Islet of Langerhans (tissue), 1 donor: Measurements from ENCODE around the gene CACFD1.
"Not testable (repeated sequence)": the region's sequence is repeated elsewhere in the genome, so short reads cannot be mapped to it uniquely, and the experiment has no call there.

Experiments
- FAIRE-seq: peaks from one replicate; lab custom pipeline; 2011; peaks lifted over from hg19 to GRCh38; lab: Jason Lieb, UNC

CACFD1 gene

DNA sequence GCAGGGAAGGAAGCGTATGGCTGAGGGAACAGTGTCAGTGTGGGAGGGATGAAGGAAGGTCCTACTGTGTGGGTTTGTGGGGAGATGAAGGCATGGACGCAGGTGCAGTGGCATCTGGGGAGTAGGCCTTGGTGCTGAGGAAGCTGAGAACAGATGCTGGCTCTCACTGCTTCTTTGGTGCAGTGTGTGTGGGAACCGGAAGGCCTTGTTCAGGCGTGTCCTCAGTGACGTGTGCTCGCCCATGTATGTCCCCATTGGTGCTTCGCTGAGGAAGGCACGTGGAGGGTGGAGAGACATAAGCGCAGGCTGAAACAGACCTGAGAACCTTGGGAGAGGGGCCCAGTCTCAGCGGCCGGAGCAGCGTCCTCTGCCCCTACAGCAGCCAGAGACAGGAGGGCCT lies 18.9 kb upstream of the CACFD1 start:
- no peak for FAIRE-seq

DNA sequence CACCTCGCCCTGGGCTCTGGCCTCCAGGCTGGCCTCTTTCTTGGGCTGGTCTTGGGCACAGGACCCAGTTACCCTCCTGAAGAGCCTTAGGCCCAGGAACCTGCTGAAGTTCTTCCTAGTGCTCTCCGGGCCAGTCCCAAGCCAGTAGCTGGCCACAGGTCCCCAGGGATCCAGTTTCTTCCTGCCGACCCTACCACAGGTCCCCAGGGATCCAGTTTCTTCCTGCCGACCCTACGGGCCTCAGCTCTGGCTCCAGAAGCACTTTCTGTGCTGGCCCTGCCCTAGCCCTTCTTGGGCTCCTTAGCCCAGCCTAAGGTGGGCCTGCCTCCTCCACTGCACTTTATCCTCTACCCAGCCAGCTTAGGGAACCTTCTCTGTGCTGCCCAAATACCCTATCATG lies 18.2 kb upstream of the CACFD1 start:
- FAIRE-seq: no peak

DNA sequence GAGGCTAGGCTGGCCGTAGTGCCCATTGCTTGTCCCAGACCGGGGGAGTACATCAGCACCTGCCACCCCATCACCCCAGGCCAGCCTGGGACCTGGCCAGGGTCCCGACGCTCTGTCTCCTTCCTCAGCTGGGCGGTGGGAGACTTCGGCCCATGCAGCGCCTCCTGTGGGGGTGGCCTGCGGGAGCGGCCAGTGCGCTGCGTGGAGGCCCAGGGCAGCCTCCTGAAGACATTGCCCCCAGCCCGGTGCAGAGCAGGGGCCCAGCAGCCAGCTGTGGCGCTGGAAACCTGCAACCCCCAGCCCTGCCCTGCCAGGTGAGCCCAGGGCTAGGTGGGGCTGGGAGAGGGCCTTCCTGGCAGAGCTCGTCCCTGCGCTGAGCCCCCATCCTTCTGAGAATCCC lies 16.5 kb upstream of the CACFD1 start:
- no peak for FAIRE-seq

DNA sequence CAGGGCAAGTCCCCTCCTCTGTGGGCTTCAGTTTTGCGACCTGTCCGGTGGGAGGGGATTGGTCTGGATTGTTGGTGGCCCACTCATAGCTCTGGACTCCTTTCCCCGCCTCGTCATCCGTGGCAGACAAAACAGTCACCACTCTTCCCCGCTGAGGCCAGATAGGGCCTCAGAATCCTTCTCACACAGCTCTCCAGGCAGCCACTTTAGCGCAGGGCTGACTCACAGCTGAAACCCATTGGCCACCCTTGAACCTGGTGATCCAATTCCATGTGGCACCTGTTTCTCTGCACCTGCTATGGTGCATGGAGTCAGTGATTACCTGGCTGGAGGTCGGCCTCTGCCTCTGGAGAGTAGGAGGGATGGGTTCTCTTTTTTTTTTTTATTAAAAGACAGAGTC lies 15.8 kb upstream of the CACFD1 start:
- no peak for FAIRE-seq

DNA sequence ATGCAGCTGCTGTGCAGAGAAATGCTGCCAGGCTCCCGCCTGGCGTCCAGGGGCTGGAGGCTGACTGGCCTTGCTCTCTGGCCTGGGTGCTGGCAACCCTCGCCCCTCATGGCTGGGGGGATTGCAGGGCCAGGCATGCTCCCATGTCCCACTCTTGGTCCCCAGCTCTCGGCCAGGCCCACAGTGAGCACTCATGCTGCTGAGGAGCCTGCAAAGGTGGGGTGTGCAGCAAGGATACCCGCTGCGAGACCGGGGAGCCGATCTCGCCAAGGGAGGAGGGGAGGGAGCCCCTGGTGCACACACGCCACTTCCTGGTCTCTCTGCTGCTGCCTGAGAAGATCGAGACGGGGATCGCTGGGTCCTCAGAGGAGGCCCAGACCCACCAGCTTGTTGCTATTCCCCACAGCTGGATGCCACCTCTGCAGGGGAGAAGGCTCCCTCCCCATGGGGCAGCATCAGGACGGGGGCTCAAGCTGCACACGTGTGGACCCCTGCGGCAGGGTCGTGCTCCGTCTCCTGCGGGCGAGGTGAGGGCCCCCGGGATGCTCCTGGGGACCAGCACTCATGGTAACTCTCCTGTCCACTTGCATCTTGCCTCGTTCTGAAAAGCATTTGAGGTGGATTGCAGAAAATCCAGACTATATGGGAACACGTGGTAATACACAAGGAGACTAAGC lies 14.3 kb upstream of the CACFD1 start:
- FAIRE-seq: no peak

DNA sequence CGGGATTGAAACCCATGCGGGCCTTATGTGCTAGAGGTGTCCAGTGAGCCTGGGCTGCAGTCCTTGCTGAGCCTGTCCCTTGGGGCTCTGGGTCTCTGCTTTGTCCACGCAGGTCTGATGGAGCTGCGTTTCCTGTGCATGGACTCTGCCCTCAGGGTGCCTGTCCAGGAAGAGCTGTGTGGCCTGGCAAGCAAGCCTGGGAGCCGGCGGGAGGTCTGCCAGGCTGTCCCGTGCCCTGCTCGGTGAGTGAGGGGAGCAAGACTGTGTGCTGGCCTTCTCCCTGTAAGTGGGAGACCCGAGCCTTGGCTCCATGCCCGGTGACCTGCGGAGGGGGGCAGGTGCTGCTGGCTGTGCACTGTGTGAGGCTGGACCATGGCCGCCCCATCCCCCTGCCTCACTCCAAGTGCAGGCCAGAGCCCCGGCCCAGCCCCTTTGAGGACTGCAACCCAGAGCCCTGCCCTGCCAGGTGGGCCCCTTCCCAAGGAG lies 11.2 kb upstream of the CACFD1 start:
- FAIRE-seq: no peak

DNA sequence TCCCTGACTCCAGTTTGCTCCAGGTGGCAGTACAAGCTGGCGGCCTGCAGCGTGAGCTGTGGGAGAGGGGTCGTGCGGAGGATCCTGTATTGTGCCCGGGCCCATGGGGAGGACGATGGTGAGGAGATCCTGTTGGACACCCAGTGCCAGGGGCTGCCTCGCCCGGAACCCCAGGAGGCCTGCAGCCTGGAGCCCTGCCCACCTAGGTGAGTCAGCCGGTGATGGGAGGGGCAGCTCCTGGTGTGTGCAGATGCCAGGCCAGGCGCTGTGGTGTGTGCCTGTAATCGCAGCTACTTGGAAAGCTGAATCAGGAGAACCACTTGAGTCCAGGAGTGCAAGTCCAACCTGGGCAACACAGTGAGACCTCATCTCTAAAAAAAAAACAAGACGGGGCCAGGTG lies 10.0 kb upstream of the CACFD1 start:
- FAIRE-seq: no peak

DNA sequence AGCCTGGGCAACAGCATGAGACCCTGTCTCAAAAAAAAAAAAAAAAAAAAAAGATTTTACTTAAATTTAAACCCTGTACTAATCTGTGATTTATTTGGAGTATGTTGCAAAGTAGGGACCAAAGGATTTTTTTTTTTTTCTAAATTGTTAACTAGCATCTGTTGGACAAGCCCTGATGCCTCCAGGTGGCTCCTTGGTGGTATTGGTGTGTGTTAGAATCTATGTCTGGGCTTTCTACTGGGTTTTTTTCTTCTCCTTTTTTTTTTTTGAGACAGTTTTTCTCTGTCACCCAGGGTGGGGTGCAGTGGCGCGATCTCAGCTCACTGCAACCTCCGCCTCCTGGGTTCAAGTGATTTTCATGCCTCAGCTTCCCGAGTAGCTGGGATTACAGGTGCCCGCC lies 7.9 kb upstream of the CACFD1 start:
- FAIRE-seq: not testable (repeated sequence)

DNA sequence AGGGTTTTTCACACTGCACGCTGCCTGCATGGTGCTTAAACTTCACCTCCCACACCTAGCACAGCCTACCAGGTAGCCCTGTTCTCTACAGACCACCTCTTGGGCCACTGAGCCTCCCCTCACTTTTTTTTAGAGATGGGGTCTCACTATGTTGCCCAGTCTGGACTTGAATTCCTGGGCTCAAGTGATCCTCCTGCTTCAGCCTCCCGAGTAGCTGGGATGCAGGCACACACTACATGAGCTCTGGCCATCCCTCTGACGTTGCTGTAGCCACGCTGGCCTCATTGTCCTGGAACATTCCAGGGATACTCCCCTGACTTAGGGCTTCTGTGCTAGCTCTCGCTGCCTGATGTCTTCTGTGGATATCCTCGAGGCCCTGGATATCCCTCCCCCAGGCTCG lies 7.2 kb upstream of the CACFD1 start:
- FAIRE-seq: no peak

DNA sequence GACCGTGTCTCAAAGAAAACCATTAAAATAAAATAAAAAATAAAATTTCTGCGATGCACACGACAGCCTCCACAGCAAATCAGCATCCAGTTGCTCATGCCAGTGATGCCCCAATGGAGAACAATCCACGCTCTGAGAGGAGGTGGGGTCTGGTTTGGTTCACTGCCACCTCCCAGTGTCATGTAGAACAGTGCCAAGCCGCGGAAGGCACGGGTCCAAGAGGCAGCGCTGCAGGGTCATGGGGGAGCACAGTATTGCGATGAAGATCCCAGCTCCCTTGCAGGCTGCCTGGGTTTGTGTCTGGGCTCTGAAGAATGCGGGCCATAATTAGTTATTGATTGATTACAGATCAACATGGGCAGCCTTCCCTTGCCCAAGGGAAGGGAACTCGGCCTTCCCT lies 6.1 kb upstream of the CACFD1 start:
- FAIRE-seq: no peak

DNA sequence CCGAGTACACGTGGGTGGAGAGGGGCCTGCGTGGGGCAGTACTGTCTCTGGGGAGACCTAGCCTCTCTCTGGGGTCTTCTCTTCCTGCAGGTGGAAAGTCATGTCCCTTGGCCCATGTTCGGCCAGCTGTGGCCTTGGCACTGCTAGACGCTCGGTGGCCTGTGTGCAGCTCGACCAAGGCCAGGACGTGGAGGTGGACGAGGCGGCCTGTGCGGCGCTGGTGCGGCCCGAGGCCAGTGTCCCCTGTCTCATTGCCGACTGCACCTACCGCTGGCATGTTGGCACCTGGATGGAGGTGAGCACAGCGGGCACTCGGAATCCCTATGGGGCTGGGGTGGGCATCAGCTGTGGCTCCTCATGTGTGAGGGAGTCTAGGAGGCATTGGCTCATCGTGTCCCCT lies 5.5 kb upstream of the CACFD1 start:
- FAIRE-seq: no peak

DNA sequence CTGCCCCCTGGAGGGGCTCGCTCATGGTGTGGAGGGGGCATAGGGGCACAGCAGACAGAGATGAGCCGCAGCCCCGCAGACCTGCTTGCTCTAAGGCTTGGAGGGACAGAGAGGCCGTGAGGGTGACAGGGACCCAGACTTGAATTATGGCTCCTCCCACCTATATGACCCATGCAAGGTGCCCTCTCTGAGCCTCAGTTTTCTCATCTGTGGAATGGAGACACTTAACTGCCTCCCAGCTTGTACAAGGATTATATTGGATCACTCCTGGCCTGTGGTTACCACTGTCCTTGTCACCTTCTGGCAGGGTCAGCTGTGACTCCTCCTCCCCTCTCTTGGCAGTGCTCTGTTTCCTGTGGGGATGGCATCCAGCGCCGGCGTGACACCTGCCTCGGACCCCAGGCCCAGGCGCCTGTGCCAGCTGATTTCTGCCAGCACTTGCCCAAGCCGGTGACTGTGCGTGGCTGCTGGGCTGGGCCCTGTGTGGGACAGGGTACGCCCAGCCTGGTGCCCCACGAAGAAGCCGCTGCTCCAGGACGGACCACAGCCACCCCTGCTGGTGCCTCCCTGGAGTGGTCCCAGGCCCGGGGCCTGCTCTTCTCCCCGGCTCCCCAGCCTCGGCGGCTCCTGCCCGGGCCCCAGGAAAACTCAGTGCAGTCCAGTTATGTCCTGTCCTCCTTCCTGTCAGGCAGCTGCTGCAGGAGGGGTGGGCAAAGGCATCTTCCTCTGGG lies 4.7 kb upstream of the CACFD1 start:
- no peak for FAIRE-seq

DNA sequence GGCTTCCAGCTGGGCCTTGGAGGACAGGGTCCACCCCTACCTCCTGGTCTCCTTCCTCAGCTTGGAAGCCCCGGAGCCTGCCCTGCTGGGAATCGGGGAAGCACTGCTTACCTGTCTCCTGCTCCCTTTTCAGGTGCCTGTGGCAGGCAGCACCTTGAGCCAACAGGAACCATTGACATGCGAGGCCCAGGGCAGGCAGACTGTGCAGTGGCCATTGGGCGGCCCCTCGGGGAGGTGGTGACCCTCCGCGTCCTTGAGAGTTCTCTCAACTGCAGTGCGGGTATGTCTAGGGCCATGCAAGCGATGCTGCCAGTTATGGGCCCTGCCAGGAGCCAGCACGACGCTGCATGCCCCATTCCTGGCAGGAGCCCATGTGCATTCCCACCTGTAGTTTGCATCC lies 3.8 kb upstream of the CACFD1 start:
- no peak for FAIRE-seq

DNA sequence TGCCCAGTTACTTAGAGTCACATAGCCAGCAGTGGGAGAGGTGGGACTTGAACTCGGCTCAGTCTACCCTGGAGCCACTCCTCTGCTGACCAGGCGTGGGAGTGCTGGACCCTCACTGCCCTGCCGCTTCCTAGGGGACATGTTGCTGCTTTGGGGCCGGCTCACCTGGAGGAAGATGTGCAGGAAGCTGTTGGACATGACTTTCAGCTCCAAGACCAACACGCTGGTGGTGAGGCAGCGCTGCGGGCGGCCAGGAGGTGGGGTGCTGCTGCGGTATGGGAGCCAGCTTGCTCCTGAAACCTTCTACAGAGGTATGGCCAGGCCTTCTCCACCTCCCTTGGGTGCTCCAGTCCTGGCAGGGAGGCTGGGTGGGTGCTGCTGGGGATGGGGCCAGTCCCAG lies 3.4 kb upstream of the CACFD1 start:
- FAIRE-seq: no peak

DNA sequence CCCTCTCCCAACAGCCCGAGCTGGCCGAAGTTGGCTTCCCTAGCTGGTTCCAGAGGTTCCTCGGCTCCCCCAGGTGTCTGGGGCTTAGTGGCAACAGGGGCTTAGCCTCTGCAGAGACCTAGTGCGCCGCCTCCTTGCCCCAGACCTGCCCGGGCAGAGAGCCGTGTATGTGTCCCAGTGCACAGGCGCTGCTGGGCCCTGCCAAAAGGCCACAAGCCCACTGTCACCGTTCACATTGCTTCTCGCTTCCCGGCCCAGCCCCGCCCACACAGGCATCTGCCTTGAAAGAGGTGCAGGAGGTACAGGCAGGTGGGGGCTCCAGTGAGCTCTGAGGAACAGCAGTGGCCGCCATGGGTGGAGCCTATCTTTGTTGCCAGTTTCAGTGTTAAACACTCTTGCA lies 2.5 kb upstream of the CACFD1 start:
- FAIRE-seq: no peak

DNA sequence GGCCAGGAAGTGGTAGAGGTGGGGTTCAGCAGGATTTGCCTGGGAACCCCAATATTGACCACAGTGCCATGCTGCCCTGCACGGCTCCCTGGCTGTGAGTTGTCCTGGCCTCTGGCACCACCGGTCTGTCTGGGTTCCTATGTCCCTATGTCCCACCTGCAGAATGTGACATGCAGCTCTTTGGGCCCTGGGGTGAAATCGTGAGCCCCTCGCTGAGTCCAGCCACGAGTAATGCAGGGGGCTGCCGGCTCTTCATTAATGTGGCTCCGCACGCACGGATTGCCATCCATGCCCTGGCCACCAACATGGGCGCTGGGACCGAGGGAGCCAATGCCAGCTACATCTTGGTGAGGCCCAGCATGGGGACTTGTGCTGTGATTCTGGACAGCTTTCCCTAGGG lies 2.0 kb upstream of the CACFD1 start:
- FAIRE-seq: no peak

DNA sequence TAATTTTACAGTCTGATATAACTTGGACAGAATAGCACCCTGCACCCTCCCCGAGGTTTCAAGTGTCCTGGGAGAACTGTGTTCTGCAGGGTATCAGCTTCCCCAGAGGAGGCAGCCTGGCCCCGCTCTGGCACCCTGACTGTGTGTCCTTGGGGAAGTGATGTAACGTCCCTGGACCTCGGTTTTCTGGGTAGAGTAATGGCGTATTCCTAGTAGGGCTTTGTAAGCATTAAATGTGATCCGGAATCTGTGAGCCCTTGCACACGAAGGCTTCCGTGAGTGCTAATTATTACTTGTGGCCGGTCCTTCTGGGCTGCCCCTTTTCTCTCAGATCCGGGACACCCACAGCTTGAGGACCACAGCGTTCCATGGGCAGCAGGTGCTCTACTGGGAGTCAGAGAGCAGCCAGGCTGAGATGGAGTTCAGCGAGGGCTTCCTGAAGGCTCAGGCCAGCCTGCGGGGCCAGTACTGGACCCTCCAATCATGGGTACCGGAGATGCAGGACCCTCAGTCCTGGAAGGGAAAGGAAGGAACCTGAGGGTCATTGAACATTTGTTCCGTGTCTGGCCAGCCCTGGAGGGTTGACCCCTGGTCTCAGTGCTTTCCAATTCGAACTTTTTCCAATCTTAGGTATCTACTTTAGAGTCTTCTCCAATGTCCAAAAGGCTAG lies 1.0 kb upstream of the CACFD1 start:
- no peak for FAIRE-seq

DNA sequence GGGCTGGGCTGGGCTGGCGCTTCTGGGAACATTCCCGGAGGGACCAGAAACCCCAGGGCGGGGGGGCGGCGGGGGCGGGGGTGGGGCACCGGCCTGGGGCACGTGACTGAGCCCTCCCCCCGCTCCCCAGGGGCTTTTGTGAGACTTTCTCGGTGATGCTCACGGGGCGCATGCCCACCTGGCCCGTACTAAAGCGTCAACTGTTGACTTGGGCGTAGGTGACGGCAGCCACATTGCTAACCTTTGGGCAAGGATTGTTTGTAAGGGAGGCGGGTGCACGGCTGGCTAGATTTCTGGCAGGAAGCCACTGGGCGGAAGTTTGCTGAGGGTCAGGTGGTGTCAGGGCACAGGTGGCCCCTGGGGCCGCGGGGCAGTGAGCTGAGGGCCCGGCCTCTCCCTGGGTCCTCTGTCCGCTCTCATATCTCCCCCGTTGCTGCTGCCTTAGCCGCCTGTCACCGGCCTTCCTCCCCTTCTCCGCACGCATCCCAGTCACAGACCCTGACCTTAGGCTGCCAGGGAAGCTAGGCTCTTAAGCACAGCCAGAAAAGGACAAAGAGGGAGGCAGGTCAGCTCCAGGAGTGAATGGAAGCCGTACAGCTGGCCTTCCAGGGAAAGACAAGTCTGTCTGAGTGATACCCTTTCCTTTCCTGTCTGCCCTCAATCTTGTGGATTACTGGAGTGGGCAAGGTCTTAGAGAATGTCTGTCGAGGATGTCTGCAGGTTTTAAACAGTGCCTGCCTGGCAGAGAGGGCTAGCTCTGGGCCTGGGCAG lies 812 bp downstream of the CACFD1 start:
- FAIRE-seq: no peak

DNA sequence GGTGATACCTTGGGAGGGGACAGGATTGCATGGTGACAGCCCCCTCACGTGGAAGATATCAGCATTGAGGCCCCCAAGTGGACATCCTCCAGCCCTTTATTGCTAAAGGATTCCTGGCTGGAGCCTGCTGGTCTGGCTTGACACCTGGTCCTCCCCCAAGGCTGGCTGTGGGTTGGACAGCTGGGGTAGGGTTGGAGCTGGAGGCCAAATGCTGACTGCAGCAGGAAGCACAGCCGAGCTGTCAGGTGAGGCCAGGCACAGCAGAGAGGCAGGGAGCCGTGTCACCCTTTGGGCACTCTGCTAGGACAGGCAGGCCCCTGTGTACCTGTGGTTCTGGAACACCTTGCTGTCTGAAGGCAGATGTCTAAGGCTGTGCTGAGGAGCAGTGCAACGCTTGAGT lies 2.2 kb downstream of the CACFD1 start:
- no peak for FAIRE-seq

DNA sequence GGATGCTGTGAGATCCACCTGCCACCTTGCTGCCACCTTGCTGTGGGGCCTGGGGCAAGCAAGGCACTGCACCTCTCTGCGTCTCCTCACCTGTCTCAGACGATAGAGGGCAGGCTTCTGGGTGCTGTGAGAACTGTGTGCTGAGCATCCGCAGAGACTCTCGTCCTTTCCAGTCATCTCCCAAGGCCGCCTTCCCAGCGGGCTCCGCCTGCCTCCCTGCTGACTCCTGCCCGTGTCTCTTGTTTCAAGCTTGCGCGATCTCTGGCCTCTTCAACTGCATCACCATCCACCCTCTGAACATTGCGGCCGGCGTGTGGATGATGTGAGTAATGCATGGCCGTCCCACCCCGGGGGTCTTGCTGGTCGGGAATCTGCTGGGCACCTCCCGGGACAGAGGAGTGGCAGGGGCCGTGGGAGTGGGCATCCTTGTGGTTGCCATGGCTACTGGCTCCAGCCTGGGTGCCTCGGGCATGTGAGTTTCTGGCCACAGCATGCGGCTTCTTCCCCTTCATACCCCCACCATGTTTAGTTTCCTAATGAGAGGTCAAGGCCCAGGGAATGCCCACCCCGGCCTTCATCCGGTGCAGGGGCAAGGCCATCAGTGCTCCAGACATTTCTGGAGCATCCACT lies 3.6 kb downstream of the CACFD1 start:
- FAIRE-seq: no peak

DNA sequence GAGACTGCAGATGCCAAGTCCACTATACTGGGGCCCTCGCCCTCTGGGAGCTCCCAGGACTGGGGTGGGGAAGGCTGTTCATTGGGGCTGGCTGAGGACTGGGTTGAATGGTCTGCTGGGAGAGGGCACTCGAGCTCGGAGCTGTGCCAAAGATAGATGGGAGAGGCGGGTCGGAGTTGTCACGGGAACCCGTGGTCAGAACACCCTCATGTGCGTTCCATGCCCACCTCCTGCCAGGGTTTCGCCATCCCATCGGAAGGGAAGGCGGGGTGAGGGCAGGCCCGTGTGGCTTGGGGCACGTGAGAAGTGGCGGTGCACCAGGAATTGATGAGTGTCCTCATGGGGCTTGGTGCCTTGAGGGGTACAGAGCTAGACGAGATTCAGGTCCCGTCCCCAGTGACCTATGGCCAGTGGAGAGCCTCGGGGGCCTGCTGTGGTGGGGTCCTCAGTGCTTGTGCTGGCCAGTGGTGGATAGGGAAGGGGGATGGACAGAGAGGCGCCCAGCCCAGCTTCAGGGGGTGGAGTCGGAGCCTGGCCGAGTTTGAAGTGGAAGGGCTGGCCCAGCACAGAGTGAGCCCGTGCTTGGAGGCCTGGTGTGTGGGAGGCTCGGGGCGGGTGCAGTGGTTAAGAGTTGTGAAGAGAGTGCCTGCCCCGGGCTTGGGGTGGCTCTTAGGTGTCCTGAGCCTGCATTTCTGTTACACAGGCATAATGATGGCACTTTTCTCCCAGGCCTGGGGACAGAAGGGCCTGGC lies 4.3 kb downstream of the CACFD1 start:
- FAIRE-seq: no peak

DNA sequence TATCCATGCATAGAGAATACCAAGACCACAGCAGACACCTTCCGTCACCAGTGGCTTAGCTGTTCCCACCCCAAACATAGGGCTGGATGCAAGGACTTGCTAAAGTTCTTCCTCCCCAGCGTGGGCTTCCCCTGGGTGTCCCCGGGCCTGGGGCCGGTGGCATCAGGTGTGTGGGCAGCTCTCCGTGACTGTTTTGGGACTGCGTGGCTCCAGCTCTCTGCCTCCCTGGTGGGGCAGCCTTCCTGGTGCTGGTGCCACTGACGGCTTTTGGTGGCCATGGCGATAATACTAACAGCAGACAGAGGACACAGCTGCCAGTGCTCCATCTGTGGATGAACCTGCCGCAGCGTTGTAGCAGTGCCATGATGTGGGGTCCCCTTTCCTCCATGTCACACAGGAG lies 4.9 kb downstream of the CACFD1 start:
- FAIRE-seq: no peak
